Neural progenitor cell (in vitro differentiated cells): ENCODE measurements around the gene FAAP100. TPM values are rescaled to one million over a fixed set of nuclear protein-coding genes. Genes with fewer than 3 reads are reported as not detected.
A peak's percentile ranks its signal among the peaks of the same experiment; 100 is the strongest.

ENCODE experiments used
- DNase-seq: peaks from one replicate; pipeline ENCODE4 v3.0.0-alpha.2; 2016; ENCODE audit warnings: low spot score
- H2AFZ ChIP-seq: fragments of 200-600 bp; sonication (generic); replicated peaks from 2 replicates; pipeline ENCODE4 v1.6.1; 2016; ENCODE audit warnings: antibody characterized with exemption
- H3F3A ChIP-seq: fragments of 200-600 bp; sonication (generic); 2 replicates; pipeline ENCODE4 v1.6.1; 2016; ENCODE audit warnings: antibody characterized with exemption, low read depth
- H3K27ac ChIP-seq: fragments of 200-600 bp; sonication (generic); 2 replicates; pipeline ENCODE4 v1.5.1; 2016; ENCODE audit warnings: mild to moderate bottlenecking
- H3K27me3 ChIP-seq: fragments of 200-600 bp; sonication (generic); 2 replicates; pipeline ENCODE4 v1.6.1; 2016; ENCODE audit warnings: mild to moderate bottlenecking, moderate library complexity
- H3K36me3 ChIP-seq: fragments of 200-600 bp; sonication (generic); 2 replicates; pipeline ENCODE4 v1.5.1; 2016
- H3K4me1 ChIP-seq: fragments of 200-600 bp; sonication (generic); 2 replicates; pipeline ENCODE4 v1.6.1; 2016; ENCODE audit warnings: mixed run types
- H3K4me2 ChIP-seq: fragments of 200-600 bp; sonication (generic); 2 replicates; pipeline ENCODE4 v1.6.1; 2016
- H3K4me3 ChIP-seq: fragments of 200-600 bp; sonication (generic); 2 replicates; pipeline ENCODE4 v1.5.1; 2016
- H3K79me2 ChIP-seq: fragments of 200-600 bp; sonication (generic); 2 replicates; pipeline ENCODE4 v1.6.1; 2016; ENCODE audit warnings: low read depth
- H3K9ac ChIP-seq: fragments of 200-600 bp; sonication (generic); 2 replicates; pipeline ENCODE4 v1.6.1; 2016
- H3K9me3 ChIP-seq: fragments of 200-600 bp; sonication (generic); 2 replicates; pipeline ENCODE4 v1.5.1; 2016; ENCODE audit warnings: low read depth
- H4K20me1 ChIP-seq: fragments of 200-600 bp; sonication (generic); 2 replicates; pipeline ENCODE4 v1.6.1; 2016; ENCODE audit warnings: low read depth
- H3K27ac Mint-ChIP-seq: 3 replicates; pipeline ENCODE4 v1.8.0; 2021; ENCODE audit warnings: mixed read lengths
- H3K27me3 Mint-ChIP-seq: 2 replicates; pipeline ENCODE4 v1.8.0; 2022; ENCODE audit warnings: low read depth, mild to moderate bottlenecking, inconsistent platforms, moderate library complexity, mixed read lengths; ENCODE audit not compliant: insufficient read depth
- H3K36me3 Mint-ChIP-seq: 3 replicates; pipeline ENCODE4 v1.8.0; 2021; ENCODE audit warnings: mixed read lengths
- H3K4me1 Mint-ChIP-seq: 3 replicates; pipeline ENCODE4 v1.8.0; 2021; ENCODE audit warnings: mixed read lengths
- H3K4me3 Mint-ChIP-seq: 3 replicates; pipeline ENCODE4 v1.8.0; 2021; ENCODE audit warnings: mild to moderate bottlenecking, moderate library complexity, mixed read lengths
- H3K9me3 Mint-ChIP-seq: 3 replicates; pipeline ENCODE4 v1.8.0; 2020; ENCODE audit warnings: mixed read lengths
- CTCF ChIP-seq: fragments of 200-600 bp; sonication (generic); IDR thresholded peaks from 2 replicates; pipeline ENCODE4 v1.5.1; 2017; ENCODE audit warnings: antibody characterized with exemption, mild to moderate bottlenecking
- EZH2 ChIP-seq: fragments of 200-600 bp; sonication (generic); IDR thresholded peaks from 2 replicates; pipeline ENCODE4 v1.6.1; 2017; ENCODE audit warnings: antibody characterized with exemption, mild to moderate bottlenecking, moderate library complexity
- EZH2phosphoT487 ChIP-seq: fragments of 200-600 bp; sonication (generic); IDR thresholded peaks from 2 replicates; pipeline ENCODE4 v1.6.1; 2017; ENCODE audit warnings: antibody characterized with exemption
- small RNA-seq: library from RNA; depleted of rRNA; stranded (forward); fragments of <200 nt; gene quantifications from one replicate; pipeline ENCODE3, GENCODE V24; 2015
- total RNA-seq: library from RNA; depleted of rRNA; stranded (reverse); fragments of >200 nt; gene quantifications from 2 replicates; pipeline ENCODE4 v1.2.3, GENCODE V29; 2015; ENCODE audit warnings: low replicate concordance

Gene FAAP100
- total RNA-seq, 1 donor from 2014 or later, result 9.7 TPM

- Mint-ChIP-seq H3K9me3 (no peaks in the 10 kb centered on the region), H3K27ac (no peak overlapping the region), H3K4me3 (peak overlapping the region; percentile 68), H3K27me3 (peaks cover 4% of the 10 kb centered on the region), H3K4me1 (peaks cover 45% of the 10 kb centered on the region), H3K36me3 (no peaks in the 10 kb centered on the region)
- Histone ChIP-seq H3K4me3 (no peak overlapping the region), H3K9ac (no peak overlapping the region), H3F3A (peaks cover 25% of the 10 kb centered on the region), H3K4me2 (no peak overlapping the region), H2AFZ (no peak overlapping the region), H3K27ac (no peak overlapping the region), H3K36me3 (no peaks in the 10 kb centered on the region), H3K9me3 (no peaks in the 10 kb centered on the region), H3K79me2 (no peaks in the 10 kb centered on the region), H3K27me3 (peaks cover 30% of the 10 kb centered on the region), H4K20me1 (no peaks in the 10 kb centered on the region), H3K4me1 (peaks cover 25% of the 10 kb centered on the region)
- no peak for DNase-seq
- TF ChIP-seq EZH2 (no peak), CTCF (no peak), EZH2phosphoT487 (no peak)
Observed at GRCh38 chr17:81491761-81492160, 60.4 kb downstream of the FAAP100 start.

GRCh38 chr17:81491181-81491581 is 61.0 kb downstream of the FAAP100 start:
- H3K36me3 ChIP-seq, result no peaks in the 10 kb centered on the region
- Mint-ChIP-seq H3K4me3 (peak overlapping the region; percentile 27), H3K27ac (no peak overlapping the region), H3K36me3 (no peaks in the 10 kb centered on the region), H3K27me3 (peaks cover 5% of the 10 kb centered on the region), H3K9me3 (no peaks in the 10 kb centered on the region), H3K4me1 (peaks cover 51% of the 10 kb centered on the region)
- peaks cover 25% of the 10 kb centered on the region for H3K4me1 ChIP-seq
- H3K9ac ChIP-seq, result no peak overlapping the region
- no peak overlapping the region for H2AFZ ChIP-seq
- H4K20me1 ChIP-seq, result no peaks in the 10 kb centered on the region
- H3K79me2 ChIP-seq, result no peaks in the 10 kb centered on the region
- no peak for DNase-seq
- H3K27me3 ChIP-seq, result peaks cover 36% of the 10 kb centered on the region
- no peak overlapping the region for H3K4me3 ChIP-seq
- no peak overlapping the region for H3K27ac ChIP-seq
- H3F3A ChIP-seq, result peaks cover 31% of the 10 kb centered on the region
- TF ChIP-seq CTCF, result no peak
- TF ChIP-seq EZH2phosphoT487, result no peak
- no peak for TF ChIP-seq EZH2
- H3K9me3 ChIP-seq, result no peaks in the 10 kb centered on the region
- H3K4me2 ChIP-seq, result no peak overlapping the region

GRCh38 chr17:81489998-81490992 is 61.9 kb downstream of the FAAP100 start:
- TF ChIP-seq EZH2phosphoT487 (no peak), CTCF (no peak), EZH2 (no peak)
- H3K27ac ChIP-seq, result no peak overlapping the region
- Mint-ChIP-seq H3K27me3 (peaks cover 10% of the 10 kb centered on the region), H3K4me1 (peaks cover 54% of the 10 kb centered on the region), H3K9me3 (no peaks in the 10 kb centered on the region), H3K4me3 (peak overlapping the region; percentile 79), H3K36me3 (no peaks in the 10 kb centered on the region), H3K27ac (peak overlapping the region; percentile 13)
- no peaks in the 10 kb centered on the region for H3K36me3 ChIP-seq
- no peak for DNase-seq
- no peaks in the 10 kb centered on the region for H4K20me1 ChIP-seq
- no peak overlapping the region for H2AFZ ChIP-seq
- H3F3A ChIP-seq, result peaks cover 34% of the 10 kb centered on the region
- peaks cover 44% of the 10 kb centered on the region for H3K27me3 ChIP-seq
- H3K4me1 ChIP-seq, result peaks cover 25% of the 10 kb centered on the region
- no peak overlapping the region for H3K4me3 ChIP-seq
- no peaks in the 10 kb centered on the region for H3K9me3 ChIP-seq
- no peak overlapping the region for H3K9ac ChIP-seq
- no peaks in the 10 kb centered on the region for H3K79me2 ChIP-seq
- peak overlapping the region; percentile 81 for H3K4me2 ChIP-seq

Small RNAs within 50 kb of the gene (small RNA-seq; reads per million reads assigned to genes)
- gene RF00019, result not detected

Other genes with a start within 250 kb of the FAAP100 start
- gene BAHCC1, start 156.9 kb downstream of the FAAP100 start, total RNA-seq, result 3.4 and 26.3 TPM in 2 replicates
- 1,228 and 2,405 TPM in 2 replicates for gene ACTG1, start 39.6 kb downstream of the FAAP100 start, total RNA-seq
- gene FSCN2, start 24.0 kb downstream of the FAAP100 start, total RNA-seq, result 0.28 TPM in 1 of 2 replicates, not detected in the other
- 44.1 and 58.7 TPM in 2 replicates for gene NPLOC4, start 84.8 kb upstream of the FAAP100 start, total RNA-seq
- 0.93 and 2.2 TPM in 2 replicates for gene TSPAN10, start 84.8 kb upstream of the FAAP100 start, total RNA-seq
- gene PDE6G, start 104.2 kb upstream of the FAAP100 start, total RNA-seq, result not detected in 2 replicates
- gene OXLD1, start 114.3 kb upstream of the FAAP100 start, total RNA-seq, result 11.9 and 51.4 TPM in 2 replicates
- gene CCDC137, start 114.4 kb upstream of the FAAP100 start, total RNA-seq, result 22.4 and 27.8 TPM in 2 replicates
- gene ARL16, start 131.4 kb upstream of the FAAP100 start, total RNA-seq, result 31.2 and 40.3 TPM in 2 replicates
- 46.2 and 79.3 TPM in 2 replicates for gene HGS, start 131.7 kb upstream of the FAAP100 start, total RNA-seq
- 13.2 and 30.9 TPM in 2 replicates for gene MRPL12, start 151.0 kb upstream of the FAAP100 start, total RNA-seq
- 9.1 and 29.3 TPM in 2 replicates for gene SLC25A10, start 159.9 kb upstream of the FAAP100 start, total RNA-seq